NT2/D1 (cell line): Measurements from ENCODE around the gene IGSF9B.

Experiments used
- DNase-seq: peaks from one replicate; pipeline ENCODE4 v3.0.0-alpha.2; 2011; ENCODE audit warnings: low read depth, low spot score
- H3K27me3 ChIP-seq: 2 replicates; pipeline ENCODE4 v1.6.0; 2011; ENCODE audit warnings: mild to moderate bottlenecking; ENCODE audit not compliant: insufficient read length, insufficient read depth
- H3K36me3 ChIP-seq: 2 replicates; pipeline ENCODE4 v1.6.1; 2011; ENCODE audit warnings: mild to moderate bottlenecking, low read length, mixed read lengths; ENCODE audit not compliant: insufficient read depth, insufficient read length
- H3K4me1 ChIP-seq: 2 replicates; pipeline ENCODE4 v1.5.1; 2011; ENCODE audit not compliant: insufficient read depth, insufficient read length
- H3K4me3 ChIP-seq: 2 replicates; pipeline ENCODE4 v1.5.1; 2011; ENCODE audit warnings: low read depth; ENCODE audit not compliant: insufficient read length
- H3K9ac ChIP-seq: 2 replicates; pipeline ENCODE4 v1.6.0; 2011; ENCODE audit warnings: low read depth; ENCODE audit not compliant: insufficient read length
- H3K9me3 ChIP-seq: 2 replicates; pipeline ENCODE4 v1.5.1; 2011; ENCODE audit warnings: mild to moderate bottlenecking, low read length; ENCODE audit not compliant: insufficient read depth
- SUZ12 ChIP-seq: IDR thresholded peaks from 2 replicates; pipeline ENCODE4 v1.6.1; 2011; ENCODE audit not compliant: insufficient read length, insufficient read depth; ENCODE audit errors: extremely low read depth
- YY1 ChIP-seq: IDR thresholded peaks from 2 replicates; pipeline ENCODE4 v1.6.1; 2011; ENCODE audit not compliant: insufficient read length, insufficient read depth
- ZNF274 ChIP-seq: IDR thresholded peaks from 2 replicates; pipeline ENCODE4 v1.6.1; 2011; ENCODE audit warnings: mild to moderate bottlenecking, low read depth, low read length

The IGSF9B gene

GRCh38 chr11:133938166-133938565 lies 18.6 kb downstream of the IGSF9B start:
- peaks cover 10% of the 10 kb centered on the region for H3K4me1 ChIP-seq
- peaks cover 25% of the 10 kb centered on the region for H3K36me3 ChIP-seq
- no peak overlapping the region for H3K9ac ChIP-seq
- H3K4me3 ChIP-seq = no peak overlapping the region
- TF ChIP-seq YY1 = no peak
- TF ChIP-seq SUZ12 = no peak
- no peak for TF ChIP-seq ZNF274
- no peaks in the 10 kb centered on the region for H3K27me3 ChIP-seq
- DNase-seq = no peak
- H3K9me3 ChIP-seq = peaks cover 5% of the 10 kb centered on the region; the same call in 1 of the 2 replicates

- Histone ChIP-seq H3K4me1 (peaks cover 10% of the 10 kb centered on the region), H3K36me3 (peaks cover 25% of the 10 kb centered on the region), H3K9ac (no peak overlapping the region), H3K27me3 (no peaks in the 10 kb centered on the region), H3K9me3 (peaks cover 5% of the 10 kb centered on the region; the same call in 1 of the 2 replicates), H3K4me3 (no peak overlapping the region)
- no peak for DNase-seq
- no peak for TF ChIP-seq SUZ12
- no peak for TF ChIP-seq YY1
- TF ChIP-seq ZNF274 = no peak
These were observed 19.3 kb downstream of the IGSF9B start for GRCh38 chr11:133937468-133937867.

GRCh38 chr11:133937015-133937414 lies 19.8 kb downstream of the IGSF9B start:
- TF ChIP-seq YY1 = no peak
- no peak for TF ChIP-seq SUZ12
- TF ChIP-seq ZNF274 = no peak

DNA sequence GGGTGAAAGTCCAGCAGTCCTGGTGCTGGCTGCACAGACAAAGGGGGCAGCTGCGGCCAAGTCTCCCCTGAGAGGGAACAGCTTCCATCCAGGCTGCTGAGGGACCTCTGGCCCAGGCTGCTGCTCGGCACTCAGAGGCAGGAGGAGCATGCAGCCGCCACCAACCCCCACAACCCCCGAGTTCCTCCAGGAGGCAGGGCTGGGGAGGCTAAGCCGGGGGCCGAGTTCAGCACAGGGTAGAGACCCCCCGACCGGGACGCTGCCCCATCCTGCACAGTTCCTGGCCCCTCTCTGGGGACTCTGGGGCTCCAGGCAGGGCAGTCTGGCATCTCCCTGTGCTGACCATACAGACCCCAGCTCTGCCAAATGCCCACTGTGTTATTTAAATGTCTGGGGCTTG lies 20.2 kb downstream of the IGSF9B start:
- H3K36me3 ChIP-seq = peaks cover 28% of the 10 kb centered on the region
- peak overlapping the region; percentile 42 for H3K9ac ChIP-seq
- H3K4me3 ChIP-seq = no peak overlapping the region
- peaks cover 5% of the 10 kb centered on the region; the same call in 1 of the 2 replicates for H3K9me3 ChIP-seq
- DNase-seq = no peak
- peaks cover 10% of the 10 kb centered on the region for H3K4me1 ChIP-seq
- no peaks in the 10 kb centered on the region for H3K27me3 ChIP-seq
- no peak for TF ChIP-seq ZNF274

More at GRCh38 chr11:133937015-133937414, 19.8 kb downstream of the IGSF9B start:
- H3K36me3 ChIP-seq = peaks cover 26% of the 10 kb centered on the region
- no peak for DNase-seq
- no peaks in the 10 kb centered on the region for H3K27me3 ChIP-seq
- H3K4me1 ChIP-seq = peaks cover 10% of the 10 kb centered on the region
- no peak overlapping the region for H3K9ac ChIP-seq
- peaks cover 5% of the 10 kb centered on the region; the same call in 1 of the 2 replicates for H3K9me3 ChIP-seq
- H3K4me3 ChIP-seq = no peak overlapping the region

DNA sequence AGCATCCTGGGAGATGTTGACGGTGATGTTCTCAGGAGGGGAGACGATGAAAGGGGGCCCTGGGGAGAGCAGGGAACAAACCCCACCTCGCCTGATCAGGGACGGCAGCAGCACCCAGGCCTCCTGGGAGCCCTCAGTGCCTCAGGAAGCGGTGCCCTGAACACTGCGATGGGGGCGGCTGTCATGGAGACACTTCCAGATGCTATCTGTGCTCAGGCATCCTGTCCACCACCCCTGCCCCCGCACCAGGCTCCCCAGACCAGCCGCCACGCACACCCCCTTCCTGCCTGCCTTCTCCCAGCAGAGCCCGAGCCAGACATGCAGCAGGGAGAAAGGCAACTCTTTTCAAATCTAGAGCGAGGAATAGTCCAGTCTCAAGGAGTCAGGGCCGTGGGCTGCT lies 20.6 kb downstream of the IGSF9B start:
- TF ChIP-seq YY1 (no peak), ZNF274 (no peak), SUZ12 (no peak)
- peaks cover 10% of the 10 kb centered on the region for H3K4me1 ChIP-seq
- no peaks in the 10 kb centered on the region for H3K27me3 ChIP-seq
- DNase-seq = no peak
- peaks cover 28% of the 10 kb centered on the region for H3K36me3 ChIP-seq
- peak overlapping the region; percentile 42 for H3K9ac ChIP-seq
- H3K9me3 ChIP-seq = peaks cover 5% of the 10 kb centered on the region; the same call in 1 of the 2 replicates
- no peak overlapping the region for H3K4me3 ChIP-seq

GRCh38 chr11:133935551-133935910 lies 21.2 kb downstream of the IGSF9B start:
- Histone ChIP-seq H3K4me1 (peaks cover 10% of the 10 kb centered on the region), H3K9me3 (peaks cover 5% of the 10 kb centered on the region; the same call in 1 of the 2 replicates), H3K4me3 (no peak overlapping the region), H3K9ac (no peak overlapping the region), H3K27me3 (no peaks in the 10 kb centered on the region), H3K36me3 (peaks cover 32% of the 10 kb centered on the region)
- no peak for DNase-seq
- TF ChIP-seq ZNF274 = no peak
- TF ChIP-seq SUZ12 = no peak
- TF ChIP-seq YY1 = no peak

DNA sequence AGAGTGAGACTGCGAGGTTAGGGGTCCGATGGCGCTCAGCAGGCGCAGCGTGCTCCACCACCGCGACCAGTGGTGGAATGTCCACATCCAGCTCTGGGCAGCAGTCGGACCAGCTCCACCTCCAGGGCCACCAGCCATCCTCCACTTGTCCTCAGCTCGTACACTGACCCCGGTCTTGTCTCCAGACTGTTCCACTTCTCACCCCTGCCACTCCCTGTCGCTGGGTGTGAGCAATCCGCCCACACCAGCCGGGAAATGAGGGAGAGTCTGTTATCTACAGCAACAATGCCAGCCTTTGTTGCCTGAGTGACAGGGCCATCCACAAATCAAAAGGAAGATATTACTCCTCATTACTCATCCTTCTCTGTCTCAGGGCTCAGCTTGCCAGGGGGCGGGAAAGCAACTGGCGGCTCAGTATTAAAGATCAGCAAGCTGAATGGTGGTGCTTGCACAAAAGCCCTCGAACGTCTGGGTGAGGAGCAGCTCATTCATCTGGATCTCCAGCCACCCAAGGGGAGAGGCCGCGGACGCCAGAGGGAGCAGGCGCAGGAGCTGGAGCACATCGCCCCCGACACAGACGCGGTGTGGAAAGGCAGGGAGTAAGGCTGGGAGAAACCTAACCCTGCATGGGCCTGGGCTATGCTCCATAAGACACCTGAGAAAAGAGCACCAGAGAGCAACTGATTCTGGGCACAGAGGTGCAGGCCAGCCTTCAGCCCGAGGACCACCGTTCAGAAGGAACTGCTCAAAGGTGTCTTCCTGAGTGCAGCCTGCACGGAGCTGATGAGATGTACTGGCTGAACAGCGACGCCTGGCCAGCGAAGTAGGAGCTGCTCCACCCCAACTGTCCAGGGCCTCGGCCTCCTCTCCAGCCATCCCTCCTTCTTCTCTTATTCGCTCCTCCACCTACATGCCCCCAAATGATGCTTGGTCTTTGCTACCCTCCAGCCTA lies 21.9 kb downstream of the IGSF9B start:
- DNase-seq = no peak
- Histone ChIP-seq H3K4me1 (peaks cover 10% of the 10 kb centered on the region), H3K9ac (no peak overlapping the region), H3K9me3 (no peaks in the 10 kb centered on the region), H3K27me3 (no peaks in the 10 kb centered on the region), H3K4me3 (no peak overlapping the region), H3K36me3 (peaks cover 32% of the 10 kb centered on the region)
- no peak for TF ChIP-seq ZNF274
- no peak for TF ChIP-seq YY1
- no peak for TF ChIP-seq SUZ12
